GM19025 (cell line): ENCODE results near the gene AGER.
"Not testable (repeated sequence)": the region's sequence is repeated elsewhere in the genome, so short reads cannot be mapped to it uniquely, and the experiment has no call there.

Experiments
- ATAC-seq: cut with Tn5 transposase; IDR thresholded peaks from one replicate; pipeline ENCODE4 v1.9.1; 2021; ENCODE audit warnings: mild to moderate bottlenecking, low read depth, moderate library complexity; ENCODE audit not compliant: unreplicated experiment

Gene AGER

DNA sequence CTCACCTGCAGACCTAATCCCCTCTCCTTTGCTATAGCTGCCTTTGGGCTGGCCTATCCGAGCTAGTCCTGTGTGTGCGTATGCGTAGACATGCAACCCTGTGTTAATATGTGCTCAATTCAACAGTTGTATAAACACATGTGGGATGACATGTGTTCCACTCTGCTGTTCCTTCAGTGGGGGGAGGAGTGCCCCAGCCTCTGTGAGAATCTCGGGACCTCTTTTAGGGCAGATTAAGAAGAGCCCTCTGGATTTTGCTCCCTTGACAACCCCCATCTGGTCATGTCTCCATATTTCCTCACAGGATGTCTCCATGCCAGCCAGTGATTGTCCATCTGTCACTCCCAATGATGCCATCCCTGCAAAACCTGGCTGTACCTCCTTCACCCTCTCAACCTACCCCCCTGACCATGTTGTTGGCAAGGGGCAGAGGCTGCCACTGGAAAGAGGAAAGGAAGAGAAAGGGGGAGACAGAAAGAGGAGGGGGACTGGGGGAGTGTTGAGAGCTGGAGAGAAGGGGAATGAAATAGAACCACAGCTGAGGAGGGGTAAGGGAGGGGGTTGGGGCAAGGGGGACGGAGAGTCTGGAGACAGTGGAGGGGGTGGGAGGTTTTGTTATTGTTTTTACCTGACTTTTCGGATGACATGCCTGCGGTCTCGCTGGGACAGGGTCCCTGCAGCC is 32.7 kb downstream of the AGER start:
- ATAC-seq = no peak

DNA sequence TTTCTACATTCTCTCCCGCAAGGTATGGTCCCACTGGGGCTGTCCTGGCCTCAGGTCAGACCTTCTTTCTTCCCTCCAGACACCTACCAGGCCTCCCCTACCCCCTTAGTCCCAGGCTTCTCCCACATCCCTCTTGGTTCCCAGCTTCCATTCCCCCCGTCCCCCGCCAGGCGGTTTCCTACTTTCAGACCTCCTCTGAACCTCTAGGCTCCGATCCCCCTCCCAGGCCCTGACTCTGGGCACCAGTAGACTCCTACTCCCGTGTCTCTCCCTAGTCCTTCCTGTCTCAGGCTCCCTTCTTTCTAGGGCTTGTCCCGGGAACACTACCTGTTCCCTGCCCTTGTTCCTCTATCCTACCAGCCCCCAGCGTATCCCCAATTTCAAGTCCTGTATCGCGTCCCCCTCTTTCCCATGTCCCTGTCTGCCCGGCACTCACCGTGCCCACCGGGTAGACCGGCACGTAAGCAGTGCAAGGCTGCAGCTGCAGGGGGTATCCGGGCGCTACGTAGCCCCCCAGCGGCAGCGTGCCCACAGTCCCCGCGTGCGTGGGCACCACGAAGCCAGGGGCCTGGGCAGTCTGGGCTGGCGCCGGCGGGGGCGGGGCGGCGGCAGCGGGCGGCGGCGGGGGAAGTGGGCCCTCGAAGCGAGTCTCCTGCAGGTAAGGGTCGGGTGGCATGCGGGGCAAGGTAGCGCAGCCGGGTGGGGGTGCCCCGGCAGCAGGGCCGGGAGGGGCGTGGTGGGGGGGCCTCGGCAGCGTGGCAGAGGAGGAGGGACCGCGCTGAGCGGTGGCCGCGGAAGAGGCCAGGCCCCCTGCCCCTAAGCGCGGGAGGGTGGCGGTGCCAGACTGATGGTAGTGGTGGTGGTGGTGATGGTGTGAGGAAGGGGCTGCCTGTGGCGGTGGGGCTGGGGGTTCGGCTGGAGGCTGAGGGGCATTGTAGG is 33.9 kb downstream of the AGER start:
- ATAC-seq = no peak

DNA sequence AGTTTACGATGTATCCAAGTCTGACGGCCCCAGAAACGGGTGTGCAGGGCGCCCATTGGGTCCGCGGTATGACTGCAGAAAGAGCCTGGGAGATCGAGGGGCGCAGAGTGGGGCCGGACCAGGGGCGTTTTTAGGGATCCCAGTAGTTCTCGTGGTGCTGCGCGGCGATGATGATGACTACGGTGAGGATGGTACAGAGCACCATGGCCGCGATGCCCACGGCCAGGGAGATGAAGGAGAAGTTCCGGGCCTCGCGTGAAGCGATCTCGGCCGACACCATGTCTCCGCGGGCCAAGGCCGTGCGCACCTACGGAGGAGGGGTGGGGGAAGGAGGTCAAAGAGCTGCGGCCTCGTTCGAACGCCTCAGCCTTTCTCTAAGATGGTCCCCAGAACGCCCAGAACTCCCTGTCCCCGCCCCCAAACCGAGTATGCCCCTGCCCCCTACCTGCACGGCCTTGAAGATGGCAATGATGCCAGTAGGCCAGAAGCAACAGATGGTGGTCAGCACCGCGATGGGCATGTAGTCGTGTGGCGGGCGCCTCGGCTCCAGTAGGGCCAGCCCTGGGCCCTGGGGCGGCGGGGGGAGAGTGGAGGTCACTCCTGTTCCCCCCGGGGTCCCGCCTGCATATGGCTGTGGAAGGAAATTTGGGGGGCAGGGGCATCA is 34.8 kb downstream of the AGER start:
- no peak for ATAC-seq

DNA sequence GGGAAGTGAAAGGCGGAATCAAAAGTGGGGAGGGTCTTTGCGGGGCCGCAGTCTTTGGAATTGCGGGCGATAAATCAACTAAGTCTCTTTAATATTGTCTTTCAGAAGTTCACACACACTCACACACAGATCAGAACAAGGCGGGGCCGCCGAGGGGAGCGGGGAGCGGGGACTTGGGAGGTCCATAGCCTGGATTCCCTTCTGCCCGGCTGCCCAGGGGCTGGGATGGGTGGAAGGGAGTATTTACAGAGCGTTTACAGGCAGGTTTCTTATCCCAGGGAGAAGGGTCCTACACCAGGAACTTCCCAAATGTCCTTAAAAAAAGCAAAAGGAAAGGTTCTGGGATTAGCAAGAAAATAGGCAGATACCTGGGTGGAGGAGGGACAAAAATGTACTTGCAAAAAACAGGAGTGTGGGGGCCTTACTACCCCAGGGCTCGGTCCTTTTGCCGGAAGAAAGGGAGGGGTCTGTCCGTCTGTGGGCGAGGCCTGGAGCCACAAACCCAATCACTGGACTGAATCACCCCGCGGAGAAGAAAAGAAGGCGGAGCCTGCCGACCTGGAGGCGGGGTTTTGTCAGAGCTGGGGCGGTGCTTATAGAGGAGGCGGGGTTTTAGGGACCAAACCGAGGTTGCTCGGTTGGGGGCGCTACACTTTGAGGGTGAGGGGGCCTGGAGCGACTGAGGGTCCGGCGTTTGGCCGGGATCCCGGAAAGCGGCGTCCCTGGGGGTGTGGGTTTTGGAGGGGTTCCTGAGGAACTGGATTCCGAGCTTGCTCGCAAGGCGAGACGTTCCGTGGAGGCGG is 35.6 kb downstream of the AGER start:
- no peak for ATAC-seq

DNA sequence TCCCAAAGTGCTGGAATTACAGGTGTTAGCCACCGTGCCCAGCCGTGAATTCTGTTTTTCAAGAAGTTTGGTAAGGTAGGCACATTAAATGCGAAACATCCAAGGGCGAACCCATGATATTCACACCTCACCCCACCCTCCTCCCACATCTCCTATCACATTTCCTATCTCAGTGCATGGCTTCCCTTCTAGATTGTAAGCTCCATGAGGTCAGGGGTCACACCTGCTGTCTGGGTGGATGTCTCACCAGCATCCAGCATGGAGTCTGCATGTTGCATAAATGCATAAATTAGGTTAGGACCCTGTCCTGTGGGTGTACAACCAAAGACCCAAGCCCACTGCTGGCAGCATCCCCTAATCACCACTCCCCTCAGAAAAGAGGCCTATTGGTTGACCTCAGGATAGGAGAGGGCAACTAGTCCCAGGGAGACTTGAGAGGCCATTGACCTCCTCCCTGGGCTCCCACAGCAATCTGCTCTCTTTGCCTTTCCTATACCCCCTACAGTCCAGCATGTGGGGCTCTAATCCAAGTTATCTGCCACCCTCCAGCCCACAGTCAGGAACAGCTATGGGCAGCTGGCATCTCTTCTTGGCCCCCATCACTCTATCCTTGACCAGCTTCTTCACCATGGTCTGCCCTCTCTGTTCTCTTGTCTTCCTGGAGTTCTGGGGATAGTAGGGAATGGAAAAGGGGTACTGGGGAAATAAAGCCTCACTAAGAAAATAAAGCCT is 36.5 kb downstream of the AGER start:
- no peak for ATAC-seq

DNA sequence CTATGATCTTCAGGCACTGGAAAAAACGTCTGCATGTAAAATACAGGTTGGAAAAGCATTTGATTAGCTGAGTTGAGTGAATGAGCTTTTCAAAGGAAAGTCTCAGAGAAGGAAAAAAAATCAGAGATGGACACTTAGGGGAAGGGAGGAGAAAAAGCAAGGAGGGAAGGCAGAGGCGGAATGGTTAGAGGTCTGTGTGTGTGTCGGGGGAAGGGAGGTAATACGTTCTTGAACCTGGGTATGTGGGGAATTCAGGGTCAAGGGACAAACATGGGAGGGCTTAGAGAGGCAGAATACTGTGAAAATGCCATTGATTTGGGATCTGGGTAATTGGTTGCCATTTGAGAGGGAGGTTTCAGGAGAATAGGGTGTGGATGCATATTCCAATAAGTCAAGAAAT is 37.4 kb downstream of the AGER start:
- no peak for ATAC-seq

DNA sequence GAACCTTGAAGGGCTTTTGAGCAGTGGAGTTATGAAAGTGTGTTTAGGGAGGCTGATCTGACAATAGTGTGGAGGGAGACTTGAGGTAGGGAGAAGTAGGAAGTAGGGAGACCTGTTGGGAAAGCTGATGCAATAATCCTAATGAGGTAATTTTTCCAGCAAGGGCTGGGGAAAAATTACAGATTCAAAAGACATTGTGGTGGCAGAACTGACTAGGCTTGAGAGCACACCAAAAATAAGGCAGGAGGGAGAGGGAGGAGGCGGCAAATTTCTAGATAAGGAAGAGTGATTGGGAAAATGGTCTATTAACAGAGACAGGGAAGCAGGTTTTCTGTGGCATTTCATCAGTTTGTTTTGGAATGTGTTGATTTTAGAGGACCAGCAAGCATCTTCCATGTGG is 37.8 kb downstream of the AGER start:
- ATAC-seq = no peak

DNA sequence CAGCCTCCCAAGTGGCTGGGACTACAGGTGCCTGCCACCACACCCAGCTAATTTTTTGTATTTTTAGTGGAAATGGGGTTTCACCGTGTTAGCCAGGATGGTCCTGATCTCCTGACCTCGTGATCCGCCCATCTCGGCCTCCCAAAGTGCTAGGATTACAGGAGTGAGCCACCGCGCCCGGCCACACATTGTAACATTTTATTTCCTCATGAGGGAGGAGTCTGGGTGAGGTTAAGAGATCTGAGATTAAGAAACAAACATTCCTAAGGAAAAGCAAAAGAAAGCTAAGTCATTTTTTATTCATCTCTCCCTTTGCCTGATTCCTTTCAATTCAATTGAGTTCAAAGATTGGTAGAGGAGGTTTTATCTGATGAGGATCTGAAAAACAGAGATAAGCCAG is 39.8 kb downstream of the AGER start:
- ATAC-seq = not testable (repeated sequence)

DNA sequence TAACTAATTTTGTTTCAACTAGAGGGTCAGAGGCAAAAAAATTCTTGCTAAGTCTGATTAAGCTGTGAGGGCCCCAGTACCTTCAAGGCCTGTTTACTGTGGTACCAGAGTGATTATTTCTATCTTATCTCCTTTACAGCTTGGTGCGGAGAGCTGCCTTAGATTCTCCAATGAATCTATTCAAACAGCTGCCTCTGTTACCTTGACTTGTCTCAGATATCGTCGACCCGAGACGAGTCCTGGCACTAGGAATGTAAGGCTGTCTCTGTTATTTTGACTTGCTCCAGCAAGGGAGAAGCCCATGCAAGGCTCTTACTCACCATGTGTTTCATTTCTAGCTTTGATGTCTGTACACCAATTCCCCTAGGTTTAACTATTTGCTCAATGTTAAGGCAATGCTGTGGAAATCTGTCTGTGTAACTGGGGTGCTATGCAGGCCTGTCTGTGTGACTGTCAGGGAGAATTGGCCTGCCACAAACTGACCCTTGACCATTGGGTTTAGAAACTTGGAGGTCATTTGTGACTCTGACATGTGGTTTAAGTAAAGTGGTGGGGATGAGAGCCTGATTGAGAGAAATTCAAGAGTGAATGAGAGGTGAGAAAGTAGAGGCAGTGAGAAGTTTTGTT is 43.5 kb downstream of the AGER start:
- no peak for ATAC-seq

DNA sequence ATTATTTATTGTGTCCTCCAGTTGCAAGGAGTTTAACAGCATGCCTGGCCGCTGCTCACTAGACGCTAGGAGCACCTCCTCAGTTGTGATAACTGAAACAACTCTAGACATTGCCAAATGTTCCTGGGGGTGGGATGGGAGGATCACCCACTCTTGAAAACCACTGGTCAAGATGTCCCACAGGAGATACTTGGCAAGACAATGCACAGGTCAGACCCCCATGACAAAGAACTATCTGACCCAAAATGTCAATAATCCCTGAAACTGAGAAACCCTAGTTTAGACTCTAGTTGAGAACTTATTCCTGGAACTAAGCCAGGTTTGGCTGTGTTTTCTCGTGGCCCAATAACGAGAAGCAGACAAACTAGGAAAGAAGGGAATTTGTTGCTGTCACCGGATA is 44.5 kb downstream of the AGER start:
- no peak for ATAC-seq

DNA sequence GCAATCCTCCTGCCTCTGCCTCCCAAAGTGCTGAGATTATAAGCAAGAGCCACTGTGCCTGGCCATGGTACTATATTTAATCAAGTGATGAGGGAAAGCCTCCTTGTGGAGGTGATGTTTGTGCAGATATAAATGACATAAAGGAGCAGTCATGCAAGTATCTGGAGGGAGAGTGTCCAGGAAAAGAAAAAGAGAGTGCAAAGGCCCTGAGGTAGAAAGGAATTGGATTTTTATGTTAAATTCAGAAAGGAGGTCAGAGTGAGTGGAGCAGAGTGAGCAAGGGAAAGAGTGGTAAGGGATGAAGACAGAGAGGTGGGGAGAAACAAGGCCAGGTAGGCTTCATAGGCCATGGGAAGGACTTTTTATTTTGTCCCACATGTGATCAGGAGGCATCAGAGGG is 46.6 kb downstream of the AGER start:
- ATAC-seq = no peak

DNA sequence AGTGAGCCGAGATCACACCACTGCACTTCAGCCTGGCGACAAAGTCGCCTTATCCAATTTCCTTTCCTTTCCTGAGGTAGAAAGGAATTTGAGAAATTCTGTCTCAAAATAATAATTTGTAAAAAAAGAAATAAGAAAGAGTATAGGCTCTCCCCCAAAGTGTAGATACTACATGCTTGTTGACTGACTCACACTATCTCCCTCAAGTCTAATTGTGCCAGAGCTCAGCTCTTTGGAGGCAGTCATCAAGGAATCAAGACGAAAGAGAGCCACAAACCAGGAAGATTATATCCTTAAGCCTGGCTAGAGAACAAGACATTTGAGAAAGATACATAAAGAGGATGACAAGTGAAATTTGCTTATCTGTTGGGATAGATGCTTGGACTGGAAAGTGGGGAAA is 50.3 kb downstream of the AGER start:
- ATAC-seq = no peak

DNA sequence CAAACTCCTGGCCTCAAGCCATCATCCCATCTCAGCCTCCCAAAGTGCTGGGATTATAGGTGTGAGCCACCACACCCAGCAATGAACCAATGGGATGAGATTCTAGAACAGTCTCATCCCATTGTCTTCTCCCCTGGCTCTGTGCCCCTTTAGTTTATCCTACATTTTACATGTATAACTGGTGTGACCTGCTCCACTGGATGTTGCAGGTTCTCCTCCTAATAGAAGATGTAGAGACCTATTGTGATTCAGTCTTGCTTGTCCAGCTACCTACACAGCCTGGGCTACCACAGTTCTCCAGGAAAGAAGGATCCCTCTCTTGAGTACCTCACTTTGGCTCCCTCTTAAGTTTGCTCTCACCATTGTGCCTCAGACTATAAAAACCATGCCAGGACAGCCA is 51.9 kb downstream of the AGER start:
- no peak for ATAC-seq

DNA sequence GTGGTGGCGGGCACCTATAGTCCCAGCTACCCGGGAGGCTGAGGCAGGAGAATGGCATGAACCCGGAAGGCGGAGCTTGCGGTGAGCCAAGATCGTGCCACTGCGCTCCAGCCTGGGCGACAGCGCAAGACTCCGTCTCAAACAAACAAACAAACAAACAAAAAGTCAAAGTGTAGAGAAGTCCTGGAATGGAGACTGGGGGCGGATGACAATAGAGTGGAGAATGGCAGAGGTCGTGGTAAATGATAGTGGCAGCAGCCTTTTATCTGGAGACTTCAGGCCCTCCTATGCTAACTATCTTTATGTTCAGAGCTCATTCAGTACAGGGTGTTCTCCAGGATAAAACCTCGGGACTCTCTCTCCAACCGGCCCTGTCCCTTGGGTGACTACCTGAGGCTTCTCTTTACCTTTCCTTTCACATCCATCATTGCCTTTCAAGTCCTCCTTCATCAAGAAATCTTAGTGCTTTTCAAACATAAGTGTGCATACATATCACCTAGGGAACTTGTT is 52.6 kb downstream of the AGER start:
- ATAC-seq = no peak
